Loucy (cell line): Measurements from ENCODE around the gene SYNDIG1.

ENCODE experiments used
- EZH2phosphoT487 ChIP-seq: fragments of 200-600 bp; IDR thresholded peaks from 2 replicates; pipeline ENCODE4 v1.6.1; 2018; ENCODE audit warnings: antibody characterized with exemption, mild to moderate bottlenecking, moderate library complexity, borderline replicate concordance
- TF ChIP-seq, protein P1 (sequence below): fragments of 200-600 bp; sonication (generic); conservative IDR thresholded peaks from 2 replicates; pipeline ENCODE4 v1.5.1; 2014; ENCODE audit warnings: mild to moderate bottlenecking, antibody characterized with exemption, low read length

- TF ChIP-seq, protein P1, sequence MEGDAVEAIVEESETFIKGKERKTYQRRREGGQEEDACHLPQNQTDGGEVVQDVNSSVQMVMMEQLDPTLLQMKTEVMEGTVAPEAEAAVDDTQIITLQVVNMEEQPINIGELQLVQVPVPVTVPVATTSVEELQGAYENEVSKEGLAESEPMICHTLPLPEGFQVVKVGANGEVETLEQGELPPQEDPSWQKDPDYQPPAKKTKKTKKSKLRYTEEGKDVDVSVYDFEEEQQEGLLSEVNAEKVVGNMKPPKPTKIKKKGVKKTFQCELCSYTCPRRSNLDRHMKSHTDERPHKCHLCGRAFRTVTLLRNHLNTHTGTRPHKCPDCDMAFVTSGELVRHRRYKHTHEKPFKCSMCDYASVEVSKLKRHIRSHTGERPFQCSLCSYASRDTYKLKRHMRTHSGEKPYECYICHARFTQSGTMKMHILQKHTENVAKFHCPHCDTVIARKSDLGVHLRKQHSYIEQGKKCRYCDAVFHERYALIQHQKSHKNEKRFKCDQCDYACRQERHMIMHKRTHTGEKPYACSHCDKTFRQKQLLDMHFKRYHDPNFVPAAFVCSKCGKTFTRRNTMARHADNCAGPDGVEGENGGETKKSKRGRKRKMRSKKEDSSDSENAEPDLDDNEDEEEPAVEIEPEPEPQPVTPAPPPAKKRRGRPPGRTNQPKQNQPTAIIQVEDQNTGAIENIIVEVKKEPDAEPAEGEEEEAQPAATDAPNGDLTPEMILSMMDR: no peak
- no peak for TF ChIP-seq EZH2phosphoT487
Observed at GRCh38 chr20:24461848-24462247, 7.6 kb upstream of the SYNDIG1 start.
